ENCODE data around the gene POLR1G. TPM values are rescaled to one million over a fixed set of nuclear protein-coding genes. Genes with fewer than 3 reads are reported as not detected.

The POLR1G gene
- total RNA-seq, 1 experiment from 2014 or later, result 6.6 TPM

DNA sequence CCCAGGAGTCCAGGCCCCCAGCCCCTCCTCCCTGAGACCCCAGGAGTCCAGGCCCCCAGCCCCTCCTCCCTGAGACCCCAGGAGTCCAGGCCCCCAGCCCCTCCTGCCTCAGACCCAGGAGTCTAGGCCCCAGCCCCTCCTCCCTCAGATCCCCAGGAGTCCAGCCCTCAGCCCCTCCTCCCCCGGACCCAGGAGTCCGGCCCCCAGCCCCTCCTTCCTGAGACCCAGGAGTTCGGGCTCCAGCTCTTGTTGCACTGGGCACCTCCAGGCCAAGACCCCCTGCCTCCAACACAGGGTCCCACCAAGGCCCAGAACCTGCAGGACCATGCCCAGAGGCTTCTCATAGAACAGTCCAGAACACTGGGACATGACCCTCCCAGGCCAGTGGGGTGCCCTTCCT is 13.5 kb downstream of the POLR1G start:
- peak overlapping the region; percentile 70 for H3K9ac ChIP-seq (ENCODE audit: low read length)
- no peaks in the 10 kb centered on the region for H4K20me1 ChIP-seq (ENCODE audit: insufficient read depth, low read depth, low read length)
- H3K9me2 ChIP-seq (replicated peaks; ENCODE audit: insufficient read depth, low read length), result no peaks in the 10 kb centered on the region
- H3K27me3 ChIP-seq (ENCODE audit: low read length), result no peaks in the 10 kb centered on the region
- H3K36me3 ChIP-seq (ENCODE audit: insufficient read depth, low read length), result peaks cover 10% of the 10 kb centered on the region
- peak overlapping the region; percentile 87 for H3K27ac ChIP-seq (ENCODE audit: low read length)
- H2AFZ ChIP-seq (ENCODE audit: low read length), result no peak overlapping the region
- H3K79me2 ChIP-seq (ENCODE audit: low read length), result peaks cover 14% of the 10 kb centered on the region
- H3K4me3 ChIP-seq (ENCODE audit: low read length), result peak overlapping the region; percentile 57; the same call in 1 of the 2 replicates
- DNase-seq, result no peak
- H3K9me3 ChIP-seq (ENCODE audit: low read length), result no peaks in the 10 kb centered on the region
- H3K4me1 ChIP-seq (ENCODE audit: low read length), result peaks cover 44% of the 10 kb centered on the region
- H3K4me2 ChIP-seq (ENCODE audit: low read depth, low read length, poor library complexity, severe bottlenecking), result peak overlapping the region; percentile 70

- H3K4me3 ChIP-seq (ENCODE audit: low read length), result peak overlapping the region; percentile 57; the same call in 1 of the 2 replicates
- no peak overlapping the region for H2AFZ ChIP-seq (ENCODE audit: low read length)
- H3K27ac ChIP-seq (ENCODE audit: low read length), result peak overlapping the region; percentile 87
- no peaks in the 10 kb centered on the region for H3K27me3 ChIP-seq (ENCODE audit: low read length)
- H4K20me1 ChIP-seq (ENCODE audit: insufficient read depth, low read depth, low read length), result no peaks in the 10 kb centered on the region
- DNase-seq, result no peak
- H3K79me2 ChIP-seq (ENCODE audit: low read length), result peaks cover 14% of the 10 kb centered on the region
- no peaks in the 10 kb centered on the region for H3K9me3 ChIP-seq (ENCODE audit: low read length)
- peak overlapping the region; percentile 70; the same call in 1 of the 2 replicates for H3K9ac ChIP-seq (ENCODE audit: low read length)
- peaks cover 46% of the 10 kb centered on the region for H3K4me1 ChIP-seq (ENCODE audit: low read length)
- H3K4me2 ChIP-seq (ENCODE audit: low read depth, low read length, poor library complexity, severe bottlenecking), result peak overlapping the region; percentile 70
- H3K36me3 ChIP-seq (ENCODE audit: insufficient read depth, low read length), result peaks cover 10% of the 10 kb centered on the region
- no peaks in the 10 kb centered on the region for H3K9me2 ChIP-seq (replicated peaks; ENCODE audit: insufficient read depth, low read length)
These were observed 13.9 kb downstream of the POLR1G start for GRCh38 chr19:45420356-45420755.

- no peaks in the 10 kb centered on the region for H3K27me3 ChIP-seq (ENCODE audit: low read length)
- peaks cover 46% of the 10 kb centered on the region for H3K4me1 ChIP-seq (ENCODE audit: low read length)
- H3K9ac ChIP-seq (ENCODE audit: low read length), result no peak overlapping the region
- H3K4me2 ChIP-seq (ENCODE audit: low read depth, low read length, poor library complexity, severe bottlenecking), result no peak overlapping the region
- no peak overlapping the region for H3K27ac ChIP-seq (ENCODE audit: low read length)
- no peaks in the 10 kb centered on the region for H4K20me1 ChIP-seq (ENCODE audit: insufficient read depth, low read depth, low read length)
- H3K9me3 ChIP-seq (ENCODE audit: low read length), result no peaks in the 10 kb centered on the region
- H3K4me3 ChIP-seq (ENCODE audit: low read length), result no peak overlapping the region
- DNase-seq, result no peak
- H3K9me2 ChIP-seq (replicated peaks; ENCODE audit: insufficient read depth, low read length), result no peaks in the 10 kb centered on the region
- H3K36me3 ChIP-seq (ENCODE audit: insufficient read depth, low read length), result peaks cover 7% of the 10 kb centered on the region
- H2AFZ ChIP-seq (ENCODE audit: low read length), result no peak overlapping the region
- H3K79me2 ChIP-seq (ENCODE audit: low read length), result peaks cover 14% of the 10 kb centered on the region
These were observed 14.4 kb downstream of the POLR1G start for GRCh38 chr19:45420871-45421270.

DNA sequence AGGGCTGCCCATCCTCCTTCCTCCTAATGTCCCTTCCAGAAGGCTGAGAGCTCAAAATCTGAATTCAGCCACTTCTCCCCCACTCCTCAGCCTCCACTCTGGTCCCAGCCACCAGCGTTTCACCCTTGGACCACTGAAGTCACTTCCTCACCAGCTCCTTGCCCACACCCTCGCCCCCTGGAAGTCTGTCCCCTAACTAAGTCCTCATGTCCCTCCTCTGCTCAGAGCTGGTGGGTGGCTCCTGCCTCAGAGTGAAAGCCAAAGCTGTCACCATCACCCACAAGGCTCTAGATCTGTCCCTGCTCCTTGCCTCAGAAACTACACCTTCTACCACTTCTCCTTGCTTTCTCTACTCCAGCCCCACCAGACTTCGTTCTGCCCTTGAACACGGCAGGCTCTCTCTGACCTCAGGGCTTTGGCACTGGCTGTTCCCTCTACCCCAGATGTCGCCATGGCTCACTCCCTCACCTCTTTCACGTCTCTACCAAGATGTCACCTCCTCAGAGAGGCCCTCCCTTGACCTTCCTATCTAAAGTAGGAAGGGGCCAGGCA is 15.6 kb downstream of the POLR1G start:
- Histone ChIP-seq H3K9ac (ENCODE audit: low read length) (peak overlapping the region; percentile 30), H3K4me2 (ENCODE audit: low read depth, low read length, poor library complexity, severe bottlenecking) (peak overlapping the region; percentile 100), H3K9me2 (replicated peaks; ENCODE audit: insufficient read depth, low read length) (no peaks in the 10 kb centered on the region), H3K9me3 (ENCODE audit: low read length) (no peaks in the 10 kb centered on the region), H4K20me1 (ENCODE audit: insufficient read depth, low read depth, low read length) (no peaks in the 10 kb centered on the region), H3K79me2 (ENCODE audit: low read length) (peaks cover 14% of the 10 kb centered on the region), H2AFZ (ENCODE audit: low read length) (no peak overlapping the region), H3K27me3 (ENCODE audit: low read length) (no peaks in the 10 kb centered on the region), H3K4me3 (ENCODE audit: low read length) (peak overlapping the region; percentile 23; the same call in 1 of the 2 replicates), H3K36me3 (ENCODE audit: insufficient read depth, low read length) (peaks cover 3% of the 10 kb centered on the region; the same call in 1 of the 2 replicates), H3K4me1 (ENCODE audit: low read length) (peaks cover 46% of the 10 kb centered on the region), H3K27ac (ENCODE audit: low read length) (no peak overlapping the region)
- no peak for DNase-seq

- Histone ChIP-seq H3K9me2 (replicated peaks; ENCODE audit: insufficient read depth, low read length) (no peaks in the 10 kb centered on the region), H3K36me3 (ENCODE audit: insufficient read depth, low read length) (no peaks in the 10 kb centered on the region), H4K20me1 (ENCODE audit: insufficient read depth, low read depth, low read length) (no peaks in the 10 kb centered on the region), H3K4me3 (ENCODE audit: low read length) (peak overlapping the region; percentile 94), H3K4me1 (ENCODE audit: low read length) (peaks cover 46% of the 10 kb centered on the region), H3K9me3 (ENCODE audit: low read length) (no peaks in the 10 kb centered on the region), H3K4me2 (ENCODE audit: low read depth, low read length, poor library complexity, severe bottlenecking) (peak overlapping the region; percentile 100), H3K9ac (ENCODE audit: low read length) (peak overlapping the region; percentile 97), H3K27me3 (ENCODE audit: low read length) (no peaks in the 10 kb centered on the region), H3K27ac (ENCODE audit: low read length) (peak overlapping the region; percentile 67), H2AFZ (ENCODE audit: low read length) (0 out of 2 replicates have a peak overlapping the region, but pooled peaks have one; percentile 39), H3K79me2 (ENCODE audit: low read length) (peaks cover 14% of the 10 kb centered on the region)
- DNase-seq, result no peak
These were observed 16.7 kb downstream of the POLR1G start for GRCh38 chr19:45423033-45423588.

- H3K79me2 ChIP-seq (ENCODE audit: low read length), result peaks cover 14% of the 10 kb centered on the region
- DNase-seq, result peak; percentile 99
- peaks cover 45% of the 10 kb centered on the region for H3K4me1 ChIP-seq (ENCODE audit: low read length)
- H3K4me3 ChIP-seq (ENCODE audit: low read length), result peak within 1 kb of the TSS; percentile 94
- no peaks in the 10 kb centered on the region for H3K36me3 ChIP-seq (ENCODE audit: insufficient read depth, low read length)
- no peaks in the 10 kb centered on the region for H3K9me2 ChIP-seq (replicated peaks; ENCODE audit: insufficient read depth, low read length)
- H3K9ac ChIP-seq (ENCODE audit: low read length), result peak within 1 kb of the TSS; percentile 97
- H2AFZ ChIP-seq (ENCODE audit: low read length), result peak within 1 kb of the TSS; percentile 78
- H3K4me2 ChIP-seq (ENCODE audit: low read depth, low read length, poor library complexity, severe bottlenecking), result peak within 1 kb of the TSS; percentile 100
- H3K27ac ChIP-seq (ENCODE audit: low read length), result peak within 1 kb of the TSS; percentile 89
- no peaks in the 10 kb centered on the region for H3K27me3 ChIP-seq (ENCODE audit: low read length)
- H4K20me1 ChIP-seq (ENCODE audit: insufficient read depth, low read depth, low read length), result no peaks in the 10 kb centered on the region
- H3K9me3 ChIP-seq (ENCODE audit: low read length), result no peaks in the 10 kb centered on the region
These were observed 17.2 kb downstream of the POLR1G start, which contains the start of gene ERCC1 for GRCh38 chr19:45423589-45424190. TSS of gene ERCC1 (minus strand) at chr19:45423917. CDS start at chr19:45423374, 543 bp downstream.

DNA sequence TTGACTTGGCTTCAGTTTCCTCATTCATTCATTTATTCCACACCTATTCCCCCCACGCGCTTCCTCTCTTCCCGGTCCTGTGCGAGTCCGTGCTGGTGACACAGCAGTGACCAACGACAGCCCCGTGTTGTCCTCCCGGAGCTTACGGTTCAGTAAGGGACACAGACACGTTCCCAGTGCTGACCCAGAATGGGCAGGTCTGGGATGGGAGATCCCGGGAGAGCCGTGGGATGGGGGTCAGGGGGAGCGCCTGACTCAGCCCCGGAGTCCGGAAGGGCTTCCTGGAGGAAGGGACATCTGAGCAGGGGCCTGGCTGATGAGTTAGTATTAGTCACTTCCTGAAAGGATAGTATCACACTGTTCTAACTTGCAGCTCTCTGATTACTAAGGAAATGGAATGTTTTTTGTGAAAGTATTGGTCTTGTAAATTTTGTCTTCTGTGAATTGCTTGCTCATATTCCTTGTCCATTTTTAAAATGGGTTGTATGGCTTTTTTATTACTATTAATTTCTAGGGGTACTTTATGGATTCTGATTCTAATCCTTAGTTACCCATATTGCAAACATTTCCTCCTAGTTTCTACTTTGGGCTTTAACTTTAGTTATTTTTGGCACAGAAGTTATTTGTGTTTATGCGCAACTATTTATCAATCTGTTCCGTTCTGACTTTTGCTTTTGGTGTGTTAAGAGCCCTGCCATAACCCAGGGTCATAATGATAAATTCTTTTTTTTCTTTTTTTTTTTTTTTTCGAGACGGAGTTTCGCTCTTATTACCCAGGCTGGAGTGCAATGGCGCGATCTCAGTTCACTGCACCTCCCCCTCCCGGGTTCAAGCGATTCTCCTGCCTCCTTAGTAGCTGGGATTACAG is 18.0 kb downstream of the POLR1G start:
- Histone ChIP-seq H3K4me1 (ENCODE audit: low read length) (peaks cover 38% of the 10 kb centered on the region), H3K79me2 (ENCODE audit: low read length) (peaks cover 14% of the 10 kb centered on the region), H3K27me3 (ENCODE audit: low read length) (no peaks in the 10 kb centered on the region), H3K36me3 (ENCODE audit: insufficient read depth, low read length) (no peaks in the 10 kb centered on the region), H3K4me2 (ENCODE audit: low read depth, low read length, poor library complexity, severe bottlenecking) (peak overlapping the region; percentile 100), H3K4me3 (ENCODE audit: low read length) (peak overlapping the region; percentile 94), H3K27ac (ENCODE audit: low read length) (peak overlapping the region; percentile 89), H4K20me1 (ENCODE audit: insufficient read depth, low read depth, low read length) (no peaks in the 10 kb centered on the region), H3K9me2 (replicated peaks; ENCODE audit: insufficient read depth, low read length) (no peaks in the 10 kb centered on the region), H3K9ac (ENCODE audit: low read length) (peak overlapping the region; percentile 97), H2AFZ (ENCODE audit: low read length) (peak overlapping the region; percentile 78), H3K9me3 (ENCODE audit: low read length) (no peaks in the 10 kb centered on the region)
- peak; percentile 79 for DNase-seq
